ENCODE measurements around the gene NUTM2B.
"Not testable (repeated sequence)": the region's sequence is repeated elsewhere in the genome, so short reads cannot be mapped to it uniquely, and the experiment has no call there.

DNA sequence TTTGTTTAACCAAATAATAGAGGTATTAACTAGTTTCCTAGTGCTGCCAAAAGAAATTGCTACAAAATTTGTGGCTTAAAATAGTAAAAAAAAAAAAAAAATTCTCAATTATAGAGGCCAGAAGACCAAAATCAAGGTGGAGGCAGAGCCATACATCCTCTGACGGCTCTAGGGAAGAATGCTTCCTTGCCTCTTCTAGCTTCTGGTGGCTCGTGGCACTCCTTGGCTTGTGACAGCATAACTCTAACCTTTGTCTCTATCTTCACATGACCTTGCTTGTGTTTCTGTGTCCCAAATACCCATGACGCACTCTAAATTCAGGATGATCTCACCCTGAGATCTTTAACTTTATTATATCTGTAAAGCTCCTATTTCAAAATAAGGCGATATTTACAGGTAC is 38.3 kb upstream of the NUTM2B start:
- not testable (repeated sequence) for TF ChIP-seq POLR2A (IDR thresholded peaks at IDR 0.05); CTCF (IDR thresholded peaks at IDR 0.05 in 8 of 11, conservative IDR thresholded peaks at IDR 0.05 in 3 of 11)

Measured in spleen (tissue), 7 donors.